Gastroesophageal sphincter (tissue), 3 donors: ENCODE results near the gene SANBR.
"Not testable (repeated sequence)": the region's sequence is repeated elsewhere in the genome, so short reads cannot be mapped to it uniquely, and the experiment has no call there.

Experiments
- EP300 ChIP-seq: sonication (generic); formaldehyde crosslinking; IDR thresholded peaks from one replicate; pipeline ENCODE4 v1.6.1; 2017; ENCODE audit warnings: antibody characterized with exemption, mild to moderate bottlenecking
- POLR2A ChIP-seq, 2 donors: fragments of 450-650 bp; IDR thresholded peaks; one replicate each; pipeline ENCODE4 v1.6.1; 2017; ENCODE audit warnings: antibody characterized with exemption in 2 of 2, mild to moderate bottlenecking in 2 of 2, moderate library complexity in 1 of 2
- POLR2AphosphoS5 ChIP-seq: sonication (generic); formaldehyde crosslinking; IDR thresholded peaks from one replicate; pipeline ENCODE4 v1.6.1; 2017; ENCODE audit warnings: antibody characterized with exemption
- TF ChIP-seq, protein P1 (sequence below), 4 experiments: fragments of 200-600 bp in 2 of 4; fragments of 450-650 bp in 2 of 4; sonication (generic) in 1 of 4; IDR thresholded peaks; one replicate each; pipeline ENCODE4 v1.5.1; 2017 to 2019; ENCODE audit warnings: antibody characterized with exemption in 4 of 4, mild to moderate bottlenecking in 2 of 4, moderate library complexity in 2 of 4

DNA sequence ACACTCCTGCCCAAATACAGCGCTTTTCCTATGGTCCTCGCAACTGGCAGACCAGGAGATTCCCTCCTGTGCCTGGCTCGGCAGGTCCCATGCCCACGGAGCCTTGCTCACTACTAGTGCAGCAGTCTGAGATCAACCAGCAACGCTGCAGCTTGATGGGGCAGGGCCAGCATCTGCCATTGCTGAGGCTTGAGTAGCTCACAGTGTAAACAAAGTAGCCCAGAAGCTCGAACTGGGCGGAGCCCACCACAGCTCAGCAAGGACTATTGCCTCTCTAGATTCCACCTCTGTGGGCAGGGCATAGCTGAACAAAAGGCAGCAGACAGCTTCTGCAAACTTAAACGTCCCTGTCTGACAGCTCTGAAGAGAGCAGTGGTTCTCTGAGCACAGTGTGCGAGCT, 31.1 kb upstream of the SANBR start:
- not testable (repeated sequence) for TF ChIP-seq POLR2A (IDR thresholded peaks at IDR 0.05); POLR2AphosphoS5; EP300
- TF ChIP-seq, protein P1, sequence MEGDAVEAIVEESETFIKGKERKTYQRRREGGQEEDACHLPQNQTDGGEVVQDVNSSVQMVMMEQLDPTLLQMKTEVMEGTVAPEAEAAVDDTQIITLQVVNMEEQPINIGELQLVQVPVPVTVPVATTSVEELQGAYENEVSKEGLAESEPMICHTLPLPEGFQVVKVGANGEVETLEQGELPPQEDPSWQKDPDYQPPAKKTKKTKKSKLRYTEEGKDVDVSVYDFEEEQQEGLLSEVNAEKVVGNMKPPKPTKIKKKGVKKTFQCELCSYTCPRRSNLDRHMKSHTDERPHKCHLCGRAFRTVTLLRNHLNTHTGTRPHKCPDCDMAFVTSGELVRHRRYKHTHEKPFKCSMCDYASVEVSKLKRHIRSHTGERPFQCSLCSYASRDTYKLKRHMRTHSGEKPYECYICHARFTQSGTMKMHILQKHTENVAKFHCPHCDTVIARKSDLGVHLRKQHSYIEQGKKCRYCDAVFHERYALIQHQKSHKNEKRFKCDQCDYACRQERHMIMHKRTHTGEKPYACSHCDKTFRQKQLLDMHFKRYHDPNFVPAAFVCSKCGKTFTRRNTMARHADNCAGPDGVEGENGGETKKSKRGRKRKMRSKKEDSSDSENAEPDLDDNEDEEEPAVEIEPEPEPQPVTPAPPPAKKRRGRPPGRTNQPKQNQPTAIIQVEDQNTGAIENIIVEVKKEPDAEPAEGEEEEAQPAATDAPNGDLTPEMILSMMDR (IDR thresholded peaks at IDR 0.05): not testable (repeated sequence)
